H1 (cell line): ENCODE results near the gene AGTR1. TPM values are rescaled to one million over a fixed set of nuclear protein-coding genes. Genes with fewer than 3 reads are reported as not detected.

ENCODE experiments used
- CTCF ChIA-PET: fragments of 300-600 bp; sonication (Branson Sonifier 250); formaldehyde crosslinking; loops from one replicate; lab custom pipeline; 2021; ENCODE audit not compliant: partially characterized antibody; lab: Charles Lee
- POLR2A ChIA-PET: fragments of 300-600 bp; sonication (Branson Sonifier 250); formaldehyde crosslinking; loops from one replicate; lab custom pipeline; 2021; ENCODE audit warnings: inconsistent platforms; ENCODE audit not compliant: partially characterized antibody; lab: Charles Lee
- DNase-seq, 2 experiments: peaks; one replicate each; pipeline versions ENCODE4 v3.0.0 to v3.0.0-alpha.2; 2010 to 2022; ENCODE audit warnings: low spot score in 2 of 2, low read depth in 1 of 2, mixed read lengths in 1 of 2
- FAIRE-seq: peaks from 2 replicates; lab custom pipeline; 2011; peaks lifted over from hg19 to GRCh38; lab: Jason Lieb, UNC
- H2AFZ ChIP-seq: 2 replicates; pipeline ENCODE4 v1.8.1; 2012; ENCODE audit warnings: low read length, inconsistent platforms
- H2AK5ac ChIP-seq: 2 replicates; pipeline ENCODE4 v1.6.1; 2013; ENCODE audit warnings: low read depth, low read length
- H2BK120ac ChIP-seq: replicated peaks from 2 replicates; pipeline ENCODE3; 2013; ENCODE audit warnings: low read depth, low read length, inconsistent platforms
- H2BK12ac ChIP-seq: 2 replicates; pipeline ENCODE4 v1.6.1; 2013; ENCODE audit warnings: low read depth, low read length
- H2BK15ac ChIP-seq: 2 replicates; pipeline ENCODE4 v1.6.1; 2013; ENCODE audit warnings: low read length
- H2BK20ac ChIP-seq: 2 replicates; pipeline ENCODE4 v1.6.1; 2013; ENCODE audit warnings: low read length
- H2BK5ac ChIP-seq: 2 replicates; pipeline ENCODE4 v1.6.1; 2013; ENCODE audit warnings: low read depth, low read length
- H3K14ac ChIP-seq: 2 replicates; pipeline ENCODE4 v1.6.1; 2013; ENCODE audit warnings: inconsistent platforms; ENCODE audit not compliant: insufficient read length
- H3K18ac ChIP-seq: 2 replicates; pipeline ENCODE4 v1.6.1; 2013; ENCODE audit warnings: low read length; ENCODE audit errors: extremely low read depth
- H3K23ac ChIP-seq: 2 replicates; pipeline ENCODE4 v1.6.1; 2013; ENCODE audit warnings: inconsistent platforms; ENCODE audit not compliant: insufficient read length
- H3K23me2 ChIP-seq: 2 replicates; pipeline ENCODE4 v1.6.1; 2013; ENCODE audit warnings: low read depth, low read length
- H3K27ac ChIP-seq: 2 replicates; pipeline ENCODE4 v1.6.1; 2011; ENCODE audit warnings: low read depth, low read length, inconsistent platforms
- H3K27me3 ChIP-seq, 4 experiments: replicated peaks in 1 of 4; 1 replicate in 1 of 4; 2 replicates in 3 of 4; pipeline versions ENCODE4 v1.6.1 to v1.8.1; 2011 to 2013; ENCODE audit warnings: low read length in 3 of 4, mild to moderate bottlenecking in 3 of 4, inconsistent platforms in 2 of 4, mixed read lengths in 2 of 4, moderate library complexity in 1 of 4; ENCODE audit not compliant: control insufficient read depth in 3 of 4, insufficient read depth in 3 of 4; ENCODE audit errors: extremely low read depth in 1 of 4
- H3K36me3 ChIP-seq, 4 experiments: 2 replicates each; pipeline versions ENCODE4 v1.6.1 to v1.8.1; 2011 to 2013; ENCODE audit warnings: mild to moderate bottlenecking in 4 of 4, low read length in 3 of 4, moderate library complexity in 2 of 4, control low read depth in 1 of 4, inconsistent platforms in 1 of 4; ENCODE audit not compliant: insufficient read depth in 4 of 4, control insufficient read depth in 2 of 4
- H3K4ac ChIP-seq: replicated peaks from 2 replicates; pipeline ENCODE3; 2013; ENCODE audit warnings: low read length, low read depth, mixed read lengths, inconsistent platforms; ENCODE audit not compliant: insufficient read length
- H3K4me1 ChIP-seq, 4 experiments: replicated peaks in 1 of 4; 1 replicate in 1 of 4; 2 replicates in 3 of 4; pipeline versions ENCODE4 v1.6.1 to v1.8.1; 2011 to 2013; ENCODE audit warnings: low read length in 3 of 4, inconsistent platforms in 2 of 4, mixed read lengths in 1 of 4; ENCODE audit not compliant: insufficient read depth in 4 of 4, control insufficient read depth in 3 of 4
- H3K4me2 ChIP-seq, 2 experiments: 2 replicates each; pipeline versions ENCODE4 v1.6.1 to v1.8.1; 2011 to 2013; ENCODE audit warnings: low read depth in 2 of 2, low read length in 2 of 2, control low read depth in 1 of 2, inconsistent platforms in 1 of 2, mild to moderate bottlenecking in 1 of 2; ENCODE audit not compliant: insufficient read depth in 1 of 2
- H3K4me3 ChIP-seq, 4 experiments: fragments of 200-600, 300-600 bp in 1 of 4; sonication (generic), shearing (Covaris generic), sonication (Bioruptor Twin) in 1 of 4; 2 replicates each; pipeline versions ENCODE4 v1.5.1 to v1.8.1; 2011 to 2016; ENCODE audit warnings: low read length in 4 of 4, low read depth in 3 of 4, control low read depth in 2 of 4, inconsistent platforms in 2 of 4, mild to moderate bottlenecking in 2 of 4, mixed read lengths in 1 of 4, moderate library complexity in 1 of 4; ENCODE audit not compliant: insufficient read depth in 2 of 4; ENCODE audit errors: extremely low read depth in 1 of 4
- H3K56ac ChIP-seq: replicated peaks from 2 replicates; pipeline ENCODE3; 2013; ENCODE audit warnings: low read depth, mild to moderate bottlenecking, mixed read lengths, low read length, inconsistent platforms; ENCODE audit not compliant: insufficient read length
- H3K79me1 ChIP-seq: 2 replicates; pipeline ENCODE4 v1.6.1; 2013; ENCODE audit warnings: low read depth, low read length, control low read depth
- H3K79me2 ChIP-seq, 2 experiments: 2 replicates each; pipeline versions ENCODE4 v1.6.1 to v1.8.1; 2012 to 2013; ENCODE audit warnings: low read length in 2 of 2, mild to moderate bottlenecking in 2 of 2, inconsistent platforms in 1 of 2; ENCODE audit not compliant: insufficient read depth in 2 of 2, control insufficient read depth in 1 of 2
- H3K9ac ChIP-seq, 4 experiments: replicated peaks in 1 of 4; 1 replicate in 1 of 4; 2 replicates in 3 of 4; pipeline versions ENCODE4 v1.6.1 to v1.8.1; 2011 to 2013; ENCODE audit warnings: low read depth in 3 of 4, low read length in 3 of 4, control low read depth in 2 of 4, mild to moderate bottlenecking in 2 of 4, moderate library complexity in 2 of 4, inconsistent platforms in 1 of 4; ENCODE audit errors: extremely low read depth in 1 of 4
- H3K9me3 ChIP-seq, 2 experiments: 2 replicates each; pipeline versions ENCODE4 v1.6.1 to v1.8.1; 2012 to 2013; ENCODE audit warnings: mild to moderate bottlenecking in 2 of 2, moderate library complexity in 2 of 2, control low read depth in 1 of 2, inconsistent platforms in 1 of 2, low read depth in 1 of 2, low read length in 1 of 2, mixed read lengths in 1 of 2; ENCODE audit not compliant: insufficient read depth in 2 of 2
- H4K20me1 ChIP-seq, 2 experiments: replicated peaks in 1 of 2; 2 replicates each; pipeline versions ENCODE3 to v1.8.1; 2011 to 2013; ENCODE audit warnings: inconsistent platforms in 2 of 2, low read length in 2 of 2, mild to moderate bottlenecking in 1 of 2; ENCODE audit not compliant: insufficient read depth in 2 of 2, control insufficient read depth in 1 of 2
- H4K5ac ChIP-seq: 2 replicates; pipeline ENCODE4 v1.6.1; 2013; ENCODE audit warnings: low read length, low read depth, mixed read lengths, inconsistent platforms; ENCODE audit not compliant: insufficient read length
- H4K8ac ChIP-seq: 2 replicates; pipeline ENCODE4 v1.8.0; 2013; ENCODE audit warnings: mild to moderate bottlenecking, moderate library complexity, low read length, inconsistent platforms; ENCODE audit not compliant: insufficient read depth; ENCODE audit errors: extremely low read depth
- H4K91ac ChIP-seq: replicated peaks from 2 replicates; pipeline ENCODE3; 2013; ENCODE audit warnings: low read length, mixed read lengths, inconsistent platforms; ENCODE audit not compliant: insufficient read length
- BACH1 ChIP-seq: IDR thresholded peaks from 2 replicates; pipeline ENCODE4 v1.6.1; 2012; ENCODE audit warnings: low read length, improper control_type of control experiment
- CBX5 ChIP-seq: fragments of 300-800, 300-1000 bp; sonication (generic); IDR thresholded peaks from 2 replicates; pipeline ENCODE4 v1.7.1; 2016; ENCODE audit warnings: antibody characterized with exemption, low read length, low read depth
- CBX8 ChIP-seq: fragments of 300-800, 300-1000 bp; sonication (generic); IDR thresholded peaks from 2 replicates; pipeline ENCODE4 v1.7.1; 2016; ENCODE audit warnings: low read depth, low read length, borderline replicate concordance
- CHD1 ChIP-seq: IDR thresholded peaks from 2 replicates; pipeline ENCODE4 v1.6.1; 2012; ENCODE audit warnings: low read depth, low read length, improper control_type of control experiment
- E2F6 ChIP-seq: IDR thresholded peaks from 2 replicates; pipeline ENCODE4 v1.6.1; 2012; ENCODE audit warnings: inconsistent platforms
- NRF1 ChIP-seq: IDR thresholded peaks from 2 replicates; pipeline ENCODE4 v1.6.1; 2011; ENCODE audit warnings: mild to moderate bottlenecking, low read depth, low read length, improper control_type of control experiment
- RAD21 ChIP-seq, 2 experiments: IDR thresholded peaks in 1 of 2; conservative IDR thresholded peaks in 1 of 2; 2 replicates each; pipeline ENCODE4 v1.6.1; 2011; ENCODE audit warnings: low read depth in 2 of 2, low read length in 2 of 2, improper control_type of control experiment in 1 of 2, inconsistent platforms in 1 of 2, mild to moderate bottlenecking in 1 of 2, moderate library complexity in 1 of 2
- SP4 ChIP-seq: IDR thresholded peaks from 2 replicates; pipeline ENCODE4 v1.6.1; 2012; ENCODE audit warnings: low read length, inconsistent platforms
- TAF7 ChIP-seq: optimal IDR thresholded peaks from 2 replicates; pipeline ENCODE3; 2011; ENCODE audit warnings: low read depth, mild to moderate bottlenecking, inconsistent platforms, low read length, moderate library complexity, borderline replicate concordance
- WGBS, 2 experiments: shearing (Covaris generic) in 1 of 2; methylation state at CpG; one replicate each; pipeline versions ENCODE4 v1.1.6 to v1.1.7; 2013 to 2015; ENCODE audit warnings: low lambda C conversion rate in 2 of 2, mixed read lengths in 2 of 2, inconsistent platforms in 1 of 2, low coverage in 1 of 2, missing lambda C conversion rate in 1 of 2; ENCODE audit not compliant: insufficient replicate concordance in 2 of 2, insufficient coverage in 1 of 2, insufficient read length in 1 of 2; ENCODE audit errors: extremely low coverage in 1 of 2, missing lambda C conversion rate in 1 of 2; 5-methylcytosine and 5-hydroxymethylcytosine counted together
- polyA plus RNA-seq, 7 experiments: library from polyadenylated mRNA; depleted of rRNA in 3 of 7; stranded (reverse) in 5 of 7; unstranded in 2 of 7; fragments of >200 nt in 5 of 7; fragments of 200-250 nt in 2 of 7; gene quantifications; 1 replicate in 5 of 7; 2 replicates in 1 of 7; 4 replicates in 1 of 7; pipeline versions ENCODE4 v1.2.1 to v1.2.3, GENCODE V29; 2011 to 2013; ENCODE audit warnings: missing spikeins in 2 of 7, mixed read lengths in 2 of 7
- total RNA-seq: library from RNA; stranded (reverse); fragmentation: NEBNext Ultra II Directional; extraction: Animal tissue kit (Norgen Biotek cat#: 25700); gene quantifications from 2 replicates; pipeline ENCODE4 v1.2.1, GENCODE V29; 2021

AGTR1 gene
- total and polyA plus RNA-seq, 2 of the 8 experiments (the other 6 are each of a cell fraction or from before 2014, with no cell fraction given) = 0.03 TPM; not detected in 1

GRCh38 chr3:148716657-148717056 is 19.0 kb downstream of the AGTR1 start:
- Histone ChIP-seq H4K5ac (no peak overlapping the region), H3K27ac (no peak overlapping the region), H2BK15ac (no peak overlapping the region), H4K8ac (no peak overlapping the region), H4K20me1 (no peaks in the 10 kb centered on the region), H3K27me3 (no peaks in the 10 kb centered on the region), H3K23me2 (no peaks in the 10 kb centered on the region), H2AK5ac (no peak overlapping the region), H3K18ac (no peak overlapping the region), H2BK120ac (no peak overlapping the region), H2BK20ac (no peak overlapping the region), H2BK12ac (no peak overlapping the region), H3K4me1 (peaks cover 0 to 4% (median 3%) of the 10 kb centered on the region in 4 experiments; a peak in 5 of 7 replicates), H4K91ac (no peak overlapping the region), H3K36me3 (no peaks in the 10 kb centered on the region), H3K14ac (no peak overlapping the region), H3K4me2 (no peak overlapping the region), H3K4ac (no peak overlapping the region), H3K56ac (no peak overlapping the region), H3K9ac (no peak overlapping the region), H3K79me2 (no peaks in the 10 kb centered on the region), H3K79me1 (no peaks in the 10 kb centered on the region), H3K4me3 (no peak overlapping the region), H3K23ac (no peak overlapping the region), H2BK5ac (no peak overlapping the region), H3K9me3 (no peaks in the 10 kb centered on the region), H2AFZ (no peak overlapping the region)
- TF ChIP-seq TAF7 (no peak), CHD1 (no peak), CBX5 (no peak), BACH1 (no peak), E2F6 (no peak), RAD21 (IDR thresholded peaks at IDR 0.05 in 1 of 2, conservative IDR thresholded peaks at IDR 0.05 in 1 of 2; ENCODE audit: low read depth in 2 of 2, low read length in 2 of 2) (no peak), CBX8 (no peak), SP4 (no peak), NRF1 (no peak)
- POLR2A ChIA-PET = interaction anchor here (0.7 kb wide), 1 partner anchor 19 kb away, joined by 3 read pairs; the partner anchor contains the start of gene AGTR1
- DNase-seq = no peak
- no peak for FAIRE-seq
- CTCF ChIA-PET = interaction anchor here (0.6 to 5.8 kb wide), 4 partner anchors 12 to 336 kb away, joined by 3 to 51 read pairs (median 4); no protein-coding TSS in a partner anchor
- WGBS, 2 experiments = 88% methylated on average over 1 of the region's 1 CpG; no CpG with 5 or more reads in 1 of the 2 experiments
